Neural crest cell (in vitro differentiated cells): ENCODE measurements around the gene UBE2S. TPM values are rescaled to one million over a fixed set of nuclear protein-coding genes. Genes with fewer than 3 reads are reported as not detected.

Experiments used
- DNase-seq: peaks from one replicate; pipeline ENCODE4 v3.0.0; 2021; ENCODE audit warnings: low read depth, mixed read lengths, low spot score
- H3K27ac Mint-ChIP-seq: one replicate; pipeline ENCODE4 v1.8.0; 2021; ENCODE audit warnings: mild to moderate bottlenecking, mixed read lengths; ENCODE audit not compliant: unreplicated experiment
- H3K27me3 Mint-ChIP-seq: 2 replicates; pipeline ENCODE4 v1.8.0; 2021; ENCODE audit warnings: low read depth, mild to moderate bottlenecking, mixed read lengths
- H3K36me3 Mint-ChIP-seq: 2 replicates; pipeline ENCODE4 v1.8.0; 2021; ENCODE audit warnings: low read depth, mild to moderate bottlenecking, mixed read lengths
- H3K4me1 Mint-ChIP-seq: 2 replicates; pipeline ENCODE4 v1.8.0; 2021; ENCODE audit warnings: mixed read lengths
- H3K4me3 Mint-ChIP-seq: one replicate; pipeline ENCODE4 v1.8.0; 2021; ENCODE audit warnings: mild to moderate bottlenecking, mixed read lengths
- H3K9me3 Mint-ChIP-seq: 2 replicates; pipeline ENCODE4 v1.8.0; 2021; ENCODE audit warnings: mixed read lengths
- CTCF ChIP-seq: fragments of 200-600 bp; sonication (generic); conservative IDR thresholded peaks from 2 replicates; pipeline ENCODE4 v1.5.0; 2021; ENCODE audit warnings: antibody characterized with exemption, mild to moderate bottlenecking
- total RNA-seq: library from RNA; stranded (reverse); gene quantifications from 2 replicates; pipeline ENCODE4 v1.2.1, GENCODE V29; 2021

The UBE2S gene
- total RNA-seq, 1 donor from 2014 or later = 243 TPM

GRCh38 chr19:55391191-55391670 is 16.4 kb downstream of the UBE2S start:
- Mint-ChIP-seq H3K4me1 (peaks cover 59% of the 10 kb centered on the region), H3K27ac (no peak overlapping the region), H3K27me3 (peaks cover 3% of the 10 kb centered on the region), H3K4me3 (peak overlapping the region; percentile 80), H3K9me3 (no peaks in the 10 kb centered on the region), H3K36me3 (peaks cover 7% of the 10 kb centered on the region)
- TF ChIP-seq CTCF = no peak
- DNase-seq = no peak

- peaks cover 65% of the 10 kb centered on the region for H3K4me1 Mint-ChIP-seq
- H3K9me3 Mint-ChIP-seq = no peaks in the 10 kb centered on the region
- peak overlapping the region; percentile 80 for H3K4me3 Mint-ChIP-seq
- DNase-seq = no peak
- H3K27ac Mint-ChIP-seq = no peak overlapping the region
- TF ChIP-seq CTCF = no peak
- H3K36me3 Mint-ChIP-seq = peaks cover 10% of the 10 kb centered on the region
- peaks cover 6% of the 10 kb centered on the region for H3K27me3 Mint-ChIP-seq
Measured at GRCh38 chr19:55390461-55390880, 17.1 kb downstream of the UBE2S start.

GRCh38 chr19:55389386-55390317 is 17.9 kb downstream of the UBE2S start:
- Mint-ChIP-seq H3K4me1 (peaks cover 74% of the 10 kb centered on the region), H3K4me3 (peak overlapping the region; percentile 80), H3K27ac (no peak overlapping the region), H3K27me3 (peaks cover 6% of the 10 kb centered on the region), H3K9me3 (no peaks in the 10 kb centered on the region), H3K36me3 (peaks cover 10% of the 10 kb centered on the region)
- no peak for TF ChIP-seq CTCF
- DNase-seq = no peak

- peaks cover 71% of the 10 kb centered on the region for H3K4me1 Mint-ChIP-seq
- H3K36me3 Mint-ChIP-seq = peaks cover 10% of the 10 kb centered on the region
- H3K4me3 Mint-ChIP-seq = peak overlapping the region; percentile 100
- no peak overlapping the region for H3K27ac Mint-ChIP-seq
- no peaks in the 10 kb centered on the region for H3K9me3 Mint-ChIP-seq
- H3K27me3 Mint-ChIP-seq = peaks cover 3% of the 10 kb centered on the region
- no peak for DNase-seq
- no peak for TF ChIP-seq CTCF
Measured at GRCh38 chr19:55387736-55388497, 19.7 kb downstream of the UBE2S start.

- Mint-ChIP-seq H3K9me3 (no peaks in the 10 kb centered on the region), H3K4me3 (peak overlapping the region; percentile 100), H3K36me3 (peaks cover 10% of the 10 kb centered on the region)
Measured at GRCh38 chr19:55386493-55386971, 21.1 kb downstream of the UBE2S start.

More at GRCh38 chr19:55386493-55386971, 21.1 kb downstream of the UBE2S start:
- peaks cover 8% of the 10 kb centered on the region for H3K27me3 Mint-ChIP-seq
- peak overlapping the region; percentile 99 for H3K27ac Mint-ChIP-seq
- H3K4me1 Mint-ChIP-seq = peaks cover 57% of the 10 kb centered on the region
- no peak for DNase-seq
- no peak for TF ChIP-seq CTCF
